Neural crest cell (in vitro differentiated cells): ENCODE data around the gene XIST. TPM values are rescaled to one million over a fixed set of nuclear protein-coding genes. Genes with fewer than 3 reads are reported as not detected.
"Not testable (repeated sequence)": the region's sequence is repeated elsewhere in the genome, so short reads cannot be mapped to it uniquely, and the experiment has no call there.

Experiments
- DNase-seq: peaks from one replicate; pipeline ENCODE4 v3.0.0; 2021; ENCODE audit warnings: low read depth, mixed read lengths, low spot score
- H3K27ac Mint-ChIP-seq: one replicate; pipeline ENCODE4 v1.8.0; 2021; ENCODE audit warnings: mild to moderate bottlenecking, mixed read lengths; ENCODE audit not compliant: unreplicated experiment
- H3K27me3 Mint-ChIP-seq: 2 replicates; pipeline ENCODE4 v1.8.0; 2021; ENCODE audit warnings: low read depth, mild to moderate bottlenecking, mixed read lengths
- H3K36me3 Mint-ChIP-seq: 2 replicates; pipeline ENCODE4 v1.8.0; 2021; ENCODE audit warnings: low read depth, mild to moderate bottlenecking, mixed read lengths
- H3K4me1 Mint-ChIP-seq: 2 replicates; pipeline ENCODE4 v1.8.0; 2021; ENCODE audit warnings: mixed read lengths
- H3K4me3 Mint-ChIP-seq: one replicate; pipeline ENCODE4 v1.8.0; 2021; ENCODE audit warnings: mild to moderate bottlenecking, mixed read lengths
- H3K9me3 Mint-ChIP-seq: 2 replicates; pipeline ENCODE4 v1.8.0; 2021; ENCODE audit warnings: mixed read lengths
- CTCF ChIP-seq: fragments of 200-600 bp; sonication (generic); conservative IDR thresholded peaks from 2 replicates; pipeline ENCODE4 v1.5.0; 2021; ENCODE audit warnings: antibody characterized with exemption, mild to moderate bottlenecking
- long read RNA-seq: library from polyadenylated mRNA; unstranded; transcript quantifications from one replicate; pipeline ENCODE4 v2.0.0, GENCODE V29; 2020
- total RNA-seq: library from RNA; stranded (reverse); gene quantifications from 2 replicates; pipeline ENCODE4 v1.2.1, GENCODE V29; 2021

Gene XIST
- total RNA-seq: 0.05 TPM in 1 of 2 replicates, not detected in the other
- long read RNA-seq: 0 reads

- no peaks in the 10 kb centered on the region for H3K27me3 Mint-ChIP-seq
- TF ChIP-seq CTCF: no peak
- H3K27ac Mint-ChIP-seq: no peak within 1 kb of the TSS
- DNase-seq: no peak
- H3K4me1 Mint-ChIP-seq: peaks cover 32% of the 10 kb centered on the region
- H3K36me3 Mint-ChIP-seq: peaks cover 5% of the 10 kb centered on the region
- H3K9me3 Mint-ChIP-seq: peaks cover 6% of the 10 kb centered on the region
- no peak within 1 kb of the TSS for H3K4me3 Mint-ChIP-seq
Measured at GRCh38 chrX:73852467-73852866, at the start of gene XIST. Gene XIST (minus strand): TSS chrX:73852714.

- Mint-ChIP-seq H3K9me3 (peaks cover 11% of the 10 kb centered on the region), H3K36me3 (peaks cover 12% of the 10 kb centered on the region)
- H3K4me1 Mint-ChIP-seq, H3K4me3 Mint-ChIP-seq, DNase-seq, H3K27ac Mint-ChIP-seq, H3K27me3 Mint-ChIP-seq: not testable (repeated sequence)
Measured at GRCh38 chrX:73898315-73898714, 45.8 kb upstream of the XIST start.

- H3K36me3 Mint-ChIP-seq: peaks cover 15% of the 10 kb centered on the region
- not testable (repeated sequence) for H3K4me1 Mint-ChIP-seq
- H3K9me3 Mint-ChIP-seq: peaks cover 12% of the 10 kb centered on the region
Measured at GRCh38 chrX:73892515-73893090, 40.1 kb upstream of the XIST start.

GRCh38 chrX:73882260-73882659, 29.7 kb upstream of the XIST start:
- Mint-ChIP-seq H3K36me3 (peaks cover 16% of the 10 kb centered on the region), H3K9me3 (peaks cover 18% of the 10 kb centered on the region)
- not testable (repeated sequence) for H3K27me3 Mint-ChIP-seq, H3K27ac Mint-ChIP-seq, H3K4me1 Mint-ChIP-seq, H3K4me3 Mint-ChIP-seq, DNase-seq

More at GRCh38 chrX:73892515-73893090, 40.1 kb upstream of the XIST start:
- not testable (repeated sequence) for DNase-seq, H3K4me3 Mint-ChIP-seq, H3K27ac Mint-ChIP-seq, H3K27me3 Mint-ChIP-seq

GRCh38 chrX:73877687-73878086, 25.2 kb upstream of the XIST start:
- H3K4me3 Mint-ChIP-seq: no peak overlapping the region
- H3K27ac Mint-ChIP-seq: no peak overlapping the region
- DNase-seq: no peak
- peaks cover 13% of the 10 kb centered on the region for H3K9me3 Mint-ChIP-seq
- no peaks in the 10 kb centered on the region for H3K27me3 Mint-ChIP-seq
- H3K36me3 Mint-ChIP-seq: peaks cover 13% of the 10 kb centered on the region
- peaks cover 6% of the 10 kb centered on the region for H3K4me1 Mint-ChIP-seq
- TF ChIP-seq CTCF: no peak

- DNase-seq: no peak
- TF ChIP-seq CTCF: no peak
- no peak overlapping the region for H3K27ac Mint-ChIP-seq
- peaks cover 13% of the 10 kb centered on the region for H3K9me3 Mint-ChIP-seq
- no peak overlapping the region for H3K4me3 Mint-ChIP-seq
- peaks cover 13% of the 10 kb centered on the region for H3K36me3 Mint-ChIP-seq
- H3K27me3 Mint-ChIP-seq: no peaks in the 10 kb centered on the region
- peaks cover 6% of the 10 kb centered on the region for H3K4me1 Mint-ChIP-seq
Measured at GRCh38 chrX:73876911-73877310, 24.4 kb upstream of the XIST start.

- H3K27me3 Mint-ChIP-seq: no peaks in the 10 kb centered on the region
- DNase-seq: no peak
- no peaks in the 10 kb centered on the region for H3K9me3 Mint-ChIP-seq
- H3K27ac Mint-ChIP-seq: no peak overlapping the region
- H3K36me3 Mint-ChIP-seq: no peaks in the 10 kb centered on the region
- H3K4me3 Mint-ChIP-seq: no peak overlapping the region
- no peaks in the 10 kb centered on the region for H3K4me1 Mint-ChIP-seq
- no peak for TF ChIP-seq CTCF
Measured at GRCh38 chrX:73868916-73869315, 16.4 kb upstream of the XIST start.
